GM23248 (cell line): ENCODE data around the gene BPIFA1. TPM values are rescaled to one million over a fixed set of nuclear protein-coding genes. Genes with fewer than 3 reads are reported as not detected.

ENCODE experiments used
- DNase-seq: peaks from one replicate; pipeline ENCODE4 v3.0.0-alpha.2; 2015
- H2AFZ ChIP-seq: fragments of 200-600 bp; sonication (generic); 2 replicates; pipeline ENCODE4 v1.6.1; 2016; ENCODE audit warnings: antibody characterized with exemption
- H3F3A ChIP-seq: fragments of 200-600 bp; sonication (generic); 2 replicates; pipeline ENCODE4 v1.6.1; 2016; ENCODE audit warnings: mild to moderate bottlenecking, antibody characterized with exemption, mixed run types; ENCODE audit not compliant: insufficient read depth
- H3K27ac ChIP-seq: fragments of 200-600 bp; sonication (generic); 2 replicates; pipeline ENCODE4 v1.5.1; 2016; ENCODE audit warnings: mild to moderate bottlenecking
- H3K27me3 ChIP-seq: fragments of 200-600 bp; sonication (generic); replicated peaks from 2 replicates; pipeline ENCODE4 v1.6.1; 2016; ENCODE audit warnings: mild to moderate bottlenecking; ENCODE audit not compliant: insufficient read depth
- H3K36me3 ChIP-seq: fragments of 200-600 bp; sonication (generic); 2 replicates; pipeline ENCODE4 v1.6.1; 2016; ENCODE audit warnings: low read depth, mild to moderate bottlenecking
- H3K4me1 ChIP-seq: fragments of 200-600 bp; sonication (generic); 2 replicates; pipeline ENCODE4 v1.6.1; 2016; ENCODE audit warnings: mild to moderate bottlenecking; ENCODE audit not compliant: insufficient read depth
- H3K4me2 ChIP-seq: fragments of 200-600 bp; sonication (generic); one replicate; pipeline ENCODE4 v1.6.1; 2016; ENCODE audit warnings: mild to moderate bottlenecking; ENCODE audit not compliant: unreplicated experiment
- H3K4me3 ChIP-seq: fragments of 200-600 bp; sonication (generic); 2 replicates; pipeline ENCODE4 v1.5.1; 2016; ENCODE audit warnings: mild to moderate bottlenecking
- H3K79me2 ChIP-seq: fragments of 200-600 bp; sonication (generic); 2 replicates; pipeline ENCODE4 v1.6.1; 2016; ENCODE audit warnings: mild to moderate bottlenecking; ENCODE audit not compliant: insufficient read depth
- H3K9ac ChIP-seq: fragments of 200-600 bp; sonication (generic); 2 replicates; pipeline ENCODE4 v1.6.1; 2016; ENCODE audit warnings: mild to moderate bottlenecking
- H3K9me2 ChIP-seq: fragments of 200-600 bp; sonication (generic); 2 replicates; pipeline ENCODE4 v1.6.1; 2016; ENCODE audit warnings: mixed run types, mild to moderate bottlenecking, moderate library complexity; ENCODE audit not compliant: insufficient read depth
- H3K9me3 ChIP-seq: fragments of 200-600 bp; sonication (generic); one replicate; pipeline ENCODE4 v1.6.1; 2017; ENCODE audit warnings: low read depth
- H4K20me1 ChIP-seq: fragments of 200-600 bp; sonication (generic); 2 replicates; pipeline ENCODE4 v1.6.0; 2016; ENCODE audit not compliant: insufficient read depth
- EZH2 ChIP-seq: fragments of 200-600 bp; sonication (generic); IDR thresholded peaks from 2 replicates; pipeline ENCODE4 v1.6.1; 2018; ENCODE audit warnings: antibody characterized with exemption, mild to moderate bottlenecking; ENCODE audit not compliant: insufficient read depth, poor library complexity, severe bottlenecking
- EZH2phosphoT487 ChIP-seq: fragments of 200-600 bp; sonication (generic); IDR thresholded peaks from 2 replicates; pipeline ENCODE4 v1.6.1; 2018; ENCODE audit warnings: antibody characterized with exemption, moderate library complexity, mild to moderate bottlenecking, low read depth; ENCODE audit not compliant: insufficient read depth
- WGBS, 2 experiments: methylation state at CpG; one replicate each; pipeline ENCODE4 v1.1.6; 2015 to 2017; ENCODE audit warnings: low lambda C conversion rate in 2 of 2, low coverage in 1 of 2; ENCODE audit errors: missing lambda C conversion rate in 2 of 2; 5-methylcytosine and 5-hydroxymethylcytosine counted together
- in situ Hi-C: fragments of 300-500 bp; cut with MboI; formaldehyde crosslinking; loops from 2 replicates; pipeline ENCODE4 v1.15.0; 2020
- polyA plus RNA-seq: library from polyadenylated mRNA; unstranded; fragments of >200 nt; fragmentation: Nextera tagmentation; extraction: Ambion mirVana; gene quantifications from 2 replicates; pipeline ENCODE4 v1.2.1, GENCODE V29; 2016
- total RNA-seq: library from RNA; depleted of rRNA; stranded (reverse); fragments of >200 nt; shearing (Covaris generic); gene quantifications from 2 replicates; pipeline ENCODE4 v1.2.3, GENCODE V29; 2014

BPIFA1 gene
- total and polyA plus RNA-seq, 2 experiments from 2014 or later = not detected

DNA sequence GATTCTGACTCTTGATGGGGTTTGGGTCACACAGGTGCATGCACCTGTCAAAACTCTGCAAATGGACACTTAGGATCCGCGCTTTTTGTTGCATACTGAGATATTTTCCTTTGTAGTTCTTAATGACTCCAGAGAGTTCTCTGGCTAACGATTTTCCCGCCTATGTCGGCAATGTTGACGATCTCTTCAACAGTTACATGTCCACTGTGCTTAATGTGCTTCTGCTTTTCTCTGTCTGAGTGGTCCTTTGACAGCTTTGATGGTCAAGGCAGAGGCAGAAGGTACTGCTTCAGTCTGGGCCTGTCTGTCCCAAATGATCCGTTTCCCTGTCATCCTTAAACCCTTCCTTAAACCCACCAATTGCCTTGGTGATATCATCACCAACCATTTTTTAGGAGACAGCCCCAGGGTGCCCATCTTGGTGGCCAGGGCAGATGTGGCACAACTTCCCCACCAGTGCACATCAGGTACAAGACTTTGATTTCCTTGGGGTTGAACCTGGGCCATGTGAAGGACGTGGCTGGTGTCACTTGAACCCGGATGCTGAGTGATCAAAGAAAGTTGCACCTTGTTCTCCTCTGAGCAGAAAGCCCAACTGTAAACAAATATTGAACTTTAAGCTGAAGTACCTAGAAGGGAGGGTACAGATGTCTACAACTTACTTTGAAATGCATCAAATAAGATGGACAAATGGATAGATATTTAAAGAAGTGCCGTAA, 36.5 kb downstream of the BPIFA1 start:
- Histone ChIP-seq H2AFZ (no peak overlapping the region), H3K27ac (no peak overlapping the region), H3K36me3 (no peaks in the 10 kb centered on the region), H3K27me3 (peaks cover 29% of the 10 kb centered on the region; the same call in 1 of the 2 replicates), H3K79me2 (no peaks in the 10 kb centered on the region), H3K4me2 (no peak overlapping the region), H3F3A (no peaks in the 10 kb centered on the region), H3K9me2 (no peaks in the 10 kb centered on the region), H3K4me1 (no peaks in the 10 kb centered on the region), H4K20me1 (no peaks in the 10 kb centered on the region), H3K9me3 (no peaks in the 10 kb centered on the region), H3K4me3 (no peak overlapping the region), H3K9ac (no peak overlapping the region)
- DNase-seq = no peak
- WGBS, 2 experiments = 44 to 46% methylated on average over 10 of the region's 10 CpGs
- in situ Hi-C loops = no loop called here
- TF ChIP-seq EZH2 (no peak), EZH2phosphoT487 (no peak)

DNA sequence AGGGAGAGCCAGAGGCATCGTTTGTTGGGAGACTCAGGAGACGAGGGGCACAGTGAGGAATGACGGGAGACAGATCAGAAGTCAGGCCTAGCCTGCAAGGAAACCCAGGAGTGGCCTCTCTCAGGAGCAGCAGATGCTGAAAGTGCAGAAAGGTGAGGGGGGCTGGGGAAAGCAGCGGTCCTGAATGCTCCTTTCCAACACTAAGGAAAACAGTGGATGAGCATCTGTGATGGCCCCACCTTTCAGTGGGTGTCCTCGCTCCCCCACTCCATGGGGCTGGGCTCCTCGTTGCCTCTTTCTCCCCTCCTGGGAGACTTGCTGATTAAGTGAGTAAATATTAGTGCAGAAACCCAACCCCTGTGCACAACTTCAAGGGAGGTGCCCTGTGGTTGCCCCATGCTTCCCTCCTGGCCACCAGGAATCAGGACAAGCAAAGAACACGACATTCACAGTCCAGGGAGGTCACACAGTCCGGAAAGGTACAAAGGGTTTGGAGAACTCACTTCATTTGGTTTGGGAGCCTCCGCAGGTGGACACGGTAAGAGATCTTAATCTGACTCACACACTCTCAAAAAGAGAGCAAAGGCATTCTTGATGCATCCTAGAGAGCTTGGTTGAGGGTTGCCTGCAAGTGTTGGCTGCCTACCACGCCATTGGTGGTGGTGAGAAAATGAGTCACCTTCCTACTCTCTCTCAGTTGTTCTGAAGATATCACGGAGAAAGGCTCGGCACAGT, 37.5 kb downstream of the BPIFA1 start:
- no peak for DNase-seq
- H3K9me3 ChIP-seq = no peaks in the 10 kb centered on the region
- no peak overlapping the region for H3K4me3 ChIP-seq
- H3K36me3 ChIP-seq = no peaks in the 10 kb centered on the region
- no peaks in the 10 kb centered on the region for H4K20me1 ChIP-seq
- no peak overlapping the region for H3K4me2 ChIP-seq
- H3K79me2 ChIP-seq = no peaks in the 10 kb centered on the region
- no peaks in the 10 kb centered on the region for H3K4me1 ChIP-seq
- no peak overlapping the region for H3K27ac ChIP-seq
- H3K27me3 ChIP-seq = peaks cover 39% of the 10 kb centered on the region
- in situ Hi-C loops = no loop called here
- 31% methylated on average over 13 of the region's 13 CpGs for WGBS, 2 experiments
- H3K9me2 ChIP-seq = no peaks in the 10 kb centered on the region
- no peak overlapping the region for H2AFZ ChIP-seq
- TF ChIP-seq EZH2 = no peak
- no peak for TF ChIP-seq EZH2phosphoT487
- no peaks in the 10 kb centered on the region for H3F3A ChIP-seq
- no peak overlapping the region for H3K9ac ChIP-seq

DNA sequence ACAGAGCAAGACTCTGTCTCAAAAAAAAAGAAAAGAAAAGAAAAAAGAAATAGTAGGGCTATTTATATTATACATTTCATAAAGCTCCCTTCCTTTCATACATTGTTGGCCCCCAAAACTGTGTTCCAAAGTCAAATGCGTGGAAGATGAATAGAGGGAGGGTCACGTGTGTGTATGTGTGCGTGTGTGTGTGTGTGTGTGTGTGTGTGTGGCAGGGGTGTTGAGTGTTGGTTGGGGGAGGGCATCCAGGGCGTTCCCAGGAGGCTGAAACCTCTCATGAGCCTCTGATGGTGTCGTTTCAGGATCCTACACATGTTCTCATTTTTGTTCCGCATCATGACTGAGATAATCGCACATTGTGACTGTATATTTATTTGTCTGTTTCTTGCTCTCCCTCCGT, 39.4 kb downstream of the BPIFA1 start:
- Histone ChIP-seq H3K4me2 (no peak overlapping the region), H3K4me3 (no peak overlapping the region), H4K20me1 (no peaks in the 10 kb centered on the region), H3K27me3 (peaks cover 52% of the 10 kb centered on the region), H3K4me1 (no peaks in the 10 kb centered on the region), H3F3A (no peaks in the 10 kb centered on the region), H2AFZ (no peak overlapping the region), H3K27ac (no peak overlapping the region), H3K9me3 (no peaks in the 10 kb centered on the region), H3K9me2 (no peaks in the 10 kb centered on the region), H3K36me3 (no peaks in the 10 kb centered on the region), H3K79me2 (no peaks in the 10 kb centered on the region), H3K9ac (no peak overlapping the region)
- in situ Hi-C loops = no loop called here
- TF ChIP-seq EZH2phosphoT487 (no peak), EZH2 (no peak)
- no peak for DNase-seq
- 19 to 21% methylated on average over 8 of the region's 8 CpGs for WGBS, 2 experiments

DNA sequence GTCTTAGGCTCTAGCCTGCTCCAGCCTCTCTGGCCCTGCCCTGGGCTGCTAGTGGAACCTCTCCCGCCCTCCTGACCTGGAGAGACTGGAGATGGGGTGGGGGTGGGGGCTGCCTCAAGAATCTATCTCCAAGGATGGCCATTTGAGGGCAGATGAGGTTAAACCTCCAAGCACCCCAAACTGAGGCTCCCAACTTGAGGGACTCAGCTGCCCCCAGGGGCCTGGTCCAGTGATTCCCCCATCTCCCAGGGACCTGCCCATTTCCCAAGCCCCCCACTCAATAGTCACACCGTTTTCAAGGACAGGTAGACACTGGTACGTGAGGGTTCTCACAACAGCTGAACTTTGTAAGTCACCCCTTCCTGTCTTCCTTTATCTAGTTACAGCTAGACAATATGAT, 40.1 kb downstream of the BPIFA1 start:
- Histone ChIP-seq H4K20me1 (no peaks in the 10 kb centered on the region), H3K9me3 (no peaks in the 10 kb centered on the region), H3K9ac (no peak overlapping the region), H3K4me3 (no peak overlapping the region), H3K4me2 (no peak overlapping the region), H3K27ac (no peak overlapping the region), H3K36me3 (no peaks in the 10 kb centered on the region), H2AFZ (no peak overlapping the region), H3K79me2 (no peaks in the 10 kb centered on the region), H3K4me1 (no peaks in the 10 kb centered on the region), H3K9me2 (no peaks in the 10 kb centered on the region), H3K27me3 (peaks cover 52% of the 10 kb centered on the region), H3F3A (no peaks in the 10 kb centered on the region)
- DNase-seq = no peak
- no peak for TF ChIP-seq EZH2
- in situ Hi-C loops = no loop called here
- 23 to 36% methylated on average over 3 of the region's 3 CpGs for WGBS, 2 experiments
